GM12878 (cell line): Measurements from ENCODE around the gene PRIMPOL.

Experiments used
- HDAC2 ChIP-seq: fragments of 200-600 bp; sonication (generic); IDR thresholded peaks from 2 replicates; pipeline ENCODE4 v1.6.1; 2017
- NRF1 ChIP-seq: conservative IDR thresholded peaks from 2 replicates; pipeline ENCODE4 v1.6.1; 2011; ENCODE audit warnings: mild to moderate bottlenecking, low read depth, low read length, improper control_type of control experiment
- TCF12 ChIP-seq: IDR thresholded peaks from 2 replicates; pipeline ENCODE4 v1.6.1; 2011; ENCODE audit warnings: low read depth, mild to moderate bottlenecking, low read length
- ZNF384 ChIP-seq: IDR thresholded peaks from 2 replicates; pipeline ENCODE4 v1.6.1; 2012; ENCODE audit warnings: low read depth, mild to moderate bottlenecking, low read length, improper control_type of control experiment, borderline replicate concordance
- TF ChIP-seq, protein P1 (sequence below), 3 experiments: IDR thresholded peaks in 2 of 3; conservative IDR thresholded peaks in 1 of 3; 2 replicates each; pipeline ENCODE4 v1.5.1; 2011; ENCODE audit warnings: low read depth in 3 of 3, low read length in 3 of 3, mild to moderate bottlenecking in 3 of 3, control low read depth in 2 of 3, moderate library complexity in 2 of 3, inconsistent platforms in 1 of 3, mixed read lengths in 1 of 3; ENCODE audit not compliant: control insufficient read depth in 2 of 3, insufficient read depth in 1 of 3; ENCODE audit errors: extremely low read depth in 1 of 3
- TF ChIP-seq, protein P2 (sequence below): fragments of 450-650 bp; formaldehyde crosslinking; IDR thresholded peaks from 2 replicates; pipeline ENCODE4 v1.4.0; 2020; ENCODE audit warnings: mild to moderate bottlenecking, moderate library complexity

DNA sequence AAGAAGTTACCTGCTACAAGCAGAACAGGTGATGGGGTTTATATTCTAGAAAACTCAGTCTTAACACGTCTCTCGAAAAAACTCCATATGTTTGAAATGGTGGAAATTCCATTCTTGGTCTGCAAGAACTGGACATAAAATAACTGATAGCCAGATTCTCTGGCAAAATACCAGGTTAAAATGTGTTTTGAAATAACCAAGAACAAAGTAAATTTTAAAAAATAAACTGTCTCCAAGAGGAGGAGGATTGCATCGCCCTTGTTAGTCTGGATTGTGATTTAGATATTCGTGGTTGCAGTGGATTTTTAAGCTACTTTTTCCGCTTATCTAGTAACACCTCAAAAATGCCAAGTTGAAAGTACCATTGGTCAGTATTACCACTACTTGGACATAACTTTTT, 43.5 kb downstream of the PRIMPOL start:
- TF ChIP-seq, protein P1, sequence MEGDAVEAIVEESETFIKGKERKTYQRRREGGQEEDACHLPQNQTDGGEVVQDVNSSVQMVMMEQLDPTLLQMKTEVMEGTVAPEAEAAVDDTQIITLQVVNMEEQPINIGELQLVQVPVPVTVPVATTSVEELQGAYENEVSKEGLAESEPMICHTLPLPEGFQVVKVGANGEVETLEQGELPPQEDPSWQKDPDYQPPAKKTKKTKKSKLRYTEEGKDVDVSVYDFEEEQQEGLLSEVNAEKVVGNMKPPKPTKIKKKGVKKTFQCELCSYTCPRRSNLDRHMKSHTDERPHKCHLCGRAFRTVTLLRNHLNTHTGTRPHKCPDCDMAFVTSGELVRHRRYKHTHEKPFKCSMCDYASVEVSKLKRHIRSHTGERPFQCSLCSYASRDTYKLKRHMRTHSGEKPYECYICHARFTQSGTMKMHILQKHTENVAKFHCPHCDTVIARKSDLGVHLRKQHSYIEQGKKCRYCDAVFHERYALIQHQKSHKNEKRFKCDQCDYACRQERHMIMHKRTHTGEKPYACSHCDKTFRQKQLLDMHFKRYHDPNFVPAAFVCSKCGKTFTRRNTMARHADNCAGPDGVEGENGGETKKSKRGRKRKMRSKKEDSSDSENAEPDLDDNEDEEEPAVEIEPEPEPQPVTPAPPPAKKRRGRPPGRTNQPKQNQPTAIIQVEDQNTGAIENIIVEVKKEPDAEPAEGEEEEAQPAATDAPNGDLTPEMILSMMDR (IDR thresholded peaks at IDR 0.05 in 2 of 3, conservative IDR thresholded peaks at IDR 0.05 in 1 of 3; ENCODE audit: control insufficient read depth in 2 of 3, extremely low read depth in 1 of 3, insufficient read depth in 1 of 3, low read depth in 3 of 3, low read length in 3 of 3) = no peak
- TF ChIP-seq HDAC2 (no peak), NRF1 (no peak), ZNF384 (no peak), TCF12 (no peak)
- TF ChIP-seq, protein P2, sequence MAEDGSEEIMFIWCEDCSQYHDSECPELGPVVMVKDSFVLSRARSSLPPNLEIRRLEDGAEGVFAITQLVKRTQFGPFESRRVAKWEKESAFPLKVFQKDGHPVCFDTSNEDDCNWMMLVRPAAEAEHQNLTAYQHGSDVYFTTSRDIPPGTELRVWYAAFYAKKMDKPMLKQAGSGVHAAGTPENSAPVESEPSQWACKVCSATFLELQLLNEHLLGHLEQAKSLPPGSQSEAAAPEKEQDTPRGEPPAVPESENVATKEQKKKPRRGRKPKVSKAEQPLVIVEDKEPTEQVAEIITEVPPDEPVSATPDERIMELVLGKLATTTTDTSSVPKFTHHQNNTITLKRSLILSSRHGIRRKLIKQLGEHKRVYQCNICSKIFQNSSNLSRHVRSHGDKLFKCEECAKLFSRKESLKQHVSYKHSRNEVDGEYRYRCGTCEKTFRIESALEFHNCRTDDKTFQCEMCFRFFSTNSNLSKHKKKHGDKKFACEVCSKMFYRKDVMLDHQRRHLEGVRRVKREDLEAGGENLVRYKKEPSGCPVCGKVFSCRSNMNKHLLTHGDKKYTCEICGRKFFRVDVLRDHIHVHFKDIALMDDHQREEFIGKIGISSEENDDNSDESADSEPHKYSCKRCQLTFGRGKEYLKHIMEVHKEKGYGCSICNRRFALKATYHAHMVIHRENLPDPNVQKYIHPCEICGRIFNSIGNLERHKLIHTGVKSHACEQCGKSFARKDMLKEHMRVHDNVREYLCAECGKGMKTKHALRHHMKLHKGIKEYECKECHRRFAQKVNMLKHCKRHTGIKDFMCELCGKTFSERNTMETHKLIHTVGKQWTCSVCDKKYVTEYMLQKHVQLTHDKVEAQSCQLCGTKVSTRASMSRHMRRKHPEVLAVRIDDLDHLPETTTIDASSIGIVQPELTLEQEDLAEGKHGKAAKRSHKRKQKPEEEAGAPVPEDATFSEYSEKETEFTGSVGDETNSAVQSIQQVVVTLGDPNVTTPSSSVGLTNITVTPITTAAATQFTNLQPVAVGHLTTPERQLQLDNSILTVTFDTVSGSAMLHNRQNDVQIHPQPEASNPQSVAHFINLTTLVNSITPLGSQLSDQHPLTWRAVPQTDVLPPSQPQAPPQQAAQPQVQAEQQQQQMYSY (CRISPR knock-in tag) = no peak
